ENCODE measurements around the gene HPSE2. TPM values are rescaled to one million over a fixed set of nuclear protein-coding genes. Genes with fewer than 3 reads are reported as not detected.

Gene HPSE2
- polyA plus RNA-seq, 1 of the 3 experiments (the other 2 are of a cell fraction): not detected

DNA sequence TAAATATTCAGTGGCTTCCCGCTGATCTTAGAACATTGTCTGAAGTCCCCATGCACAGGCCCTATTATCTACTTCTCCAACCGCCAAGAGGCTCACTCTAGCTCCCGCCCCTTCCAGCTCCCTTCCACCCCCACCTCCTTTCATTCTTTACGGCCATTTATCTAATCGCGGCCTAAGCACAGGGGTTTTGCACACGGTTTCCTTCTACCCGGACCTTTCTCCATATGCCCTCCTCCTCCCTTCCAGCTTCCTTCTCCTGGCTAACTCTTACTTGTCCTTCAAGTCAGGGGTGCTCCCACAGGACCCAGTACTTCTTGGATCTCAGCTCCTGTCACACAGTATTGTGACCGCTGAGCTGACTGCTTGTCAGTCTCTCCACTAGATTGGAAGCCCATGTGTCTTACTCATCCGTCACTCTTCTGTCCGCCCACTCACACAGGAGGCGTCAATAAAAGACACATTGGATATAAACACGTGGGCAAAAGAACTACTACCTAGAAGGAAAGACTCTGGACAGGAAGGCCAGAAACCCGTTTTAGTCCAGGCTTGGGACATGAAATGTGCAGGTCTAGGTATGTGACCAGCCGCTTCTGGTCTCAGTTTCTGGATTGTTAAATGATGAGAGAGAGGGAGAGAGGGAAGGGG lies 768.7 kb downstream of the HPSE2 start (continued):
- TF ChIP-seq, protein P1, sequence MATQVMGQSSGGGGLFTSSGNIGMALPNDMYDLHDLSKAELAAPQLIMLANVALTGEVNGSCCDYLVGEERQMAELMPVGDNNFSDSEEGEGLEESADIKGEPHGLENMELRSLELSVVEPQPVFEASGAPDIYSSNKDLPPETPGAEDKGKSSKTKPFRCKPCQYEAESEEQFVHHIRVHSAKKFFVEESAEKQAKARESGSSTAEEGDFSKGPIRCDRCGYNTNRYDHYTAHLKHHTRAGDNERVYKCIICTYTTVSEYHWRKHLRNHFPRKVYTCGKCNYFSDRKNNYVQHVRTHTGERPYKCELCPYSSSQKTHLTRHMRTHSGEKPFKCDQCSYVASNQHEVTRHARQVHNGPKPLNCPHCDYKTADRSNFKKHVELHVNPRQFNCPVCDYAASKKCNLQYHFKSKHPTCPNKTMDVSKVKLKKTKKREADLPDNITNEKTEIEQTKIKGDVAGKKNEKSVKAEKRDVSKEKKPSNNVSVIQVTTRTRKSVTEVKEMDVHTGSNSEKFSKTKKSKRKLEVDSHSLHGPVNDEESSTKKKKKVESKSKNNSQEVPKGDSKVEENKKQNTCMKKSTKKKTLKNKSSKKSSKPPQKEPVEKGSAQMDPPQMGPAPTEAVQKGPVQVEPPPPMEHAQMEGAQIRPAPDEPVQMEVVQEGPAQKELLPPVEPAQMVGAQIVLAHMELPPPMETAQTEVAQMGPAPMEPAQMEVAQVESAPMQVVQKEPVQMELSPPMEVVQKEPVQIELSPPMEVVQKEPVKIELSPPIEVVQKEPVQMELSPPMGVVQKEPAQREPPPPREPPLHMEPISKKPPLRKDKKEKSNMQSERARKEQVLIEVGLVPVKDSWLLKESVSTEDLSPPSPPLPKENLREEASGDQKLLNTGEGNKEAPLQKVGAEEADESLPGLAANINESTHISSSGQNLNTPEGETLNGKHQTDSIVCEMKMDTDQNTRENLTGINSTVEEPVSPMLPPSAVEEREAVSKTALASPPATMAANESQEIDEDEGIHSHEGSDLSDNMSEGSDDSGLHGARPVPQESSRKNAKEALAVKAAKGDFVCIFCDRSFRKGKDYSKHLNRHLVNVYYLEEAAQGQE (IDR thresholded peaks at IDR 0.05; ENCODE audit: low read depth, low read length): no peak
- no peak for TF ChIP-seq NRF1 (IDR thresholded peaks at IDR 0.05; ENCODE audit: low read depth, low read length)
- TF ChIP-seq, protein P2, sequence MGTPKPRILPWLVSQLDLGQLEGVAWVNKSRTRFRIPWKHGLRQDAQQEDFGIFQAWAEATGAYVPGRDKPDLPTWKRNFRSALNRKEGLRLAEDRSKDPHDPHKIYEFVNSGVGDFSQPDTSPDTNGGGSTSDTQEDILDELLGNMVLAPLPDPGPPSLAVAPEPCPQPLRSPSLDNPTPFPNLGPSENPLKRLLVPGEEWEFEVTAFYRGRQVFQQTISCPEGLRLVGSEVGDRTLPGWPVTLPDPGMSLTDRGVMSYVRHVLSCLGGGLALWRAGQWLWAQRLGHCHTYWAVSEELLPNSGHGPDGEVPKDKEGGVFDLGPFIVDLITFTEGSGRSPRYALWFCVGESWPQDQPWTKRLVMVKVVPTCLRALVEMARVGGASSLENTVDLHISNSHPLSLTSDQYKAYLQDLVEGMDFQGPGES (IDR thresholded peaks at IDR 0.05; ENCODE audit: low read depth, low read length): no peak
- no peak for TF ChIP-seq RAD21 (IDR thresholded peaks at IDR 0.05; ENCODE audit: low read length)
- TF ChIP-seq TEAD4 (IDR thresholded peaks at IDR 0.05; ENCODE audit: borderline replicate concordance, insufficient read depth): no peak
- no peak for TF ChIP-seq SIN3A (IDR thresholded peaks at IDR 0.05; ENCODE audit: borderline replicate concordance, low read depth, low read length)
- no peak for TF ChIP-seq RXRA (IDR thresholded peaks at IDR 0.05; ENCODE audit: borderline replicate concordance, low read depth)
- TF ChIP-seq CHD2 (IDR thresholded peaks at IDR 0.05; ENCODE audit: low read length, partially characterized antibody): no peak
- TF ChIP-seq EP300 (IDR thresholded peaks at IDR 0.05; ENCODE audit: borderline replicate concordance in 1 of 2, low read depth in 1 of 2, low read length in 1 of 2): no peak
- no peak for TF ChIP-seq TCF12 (IDR thresholded peaks at IDR 0.05)
- no peak for TF ChIP-seq TAF1 (IDR thresholded peaks at IDR 0.05; ENCODE audit: borderline replicate concordance, low read depth, low read length)
- no peak for TF ChIP-seq FOXJ3 (CRISPR knock-in tag; IDR thresholded peaks at IDR 0.05)

DNA sequence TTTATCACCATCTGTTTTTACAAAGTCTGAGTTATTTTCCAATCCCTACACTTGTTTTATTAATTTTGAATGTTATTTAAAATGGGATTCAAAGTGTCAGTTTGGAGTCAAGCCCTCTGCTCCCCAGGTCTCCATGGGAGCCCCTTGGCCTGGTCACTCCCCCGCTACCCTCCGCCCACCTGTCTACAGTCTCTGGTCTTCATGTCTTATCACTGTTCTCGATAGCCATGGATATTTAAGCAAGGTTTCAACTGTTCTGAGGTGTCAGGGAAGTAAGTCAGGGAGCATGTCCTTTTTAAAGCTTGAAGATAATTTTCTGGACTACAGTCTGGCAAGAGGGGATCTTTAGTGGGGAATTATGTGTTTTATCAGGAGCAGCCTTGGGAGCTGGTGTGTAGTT lies 769.8 kb downstream of the HPSE2 start:
- H3K9me3 ChIP-seq: no peaks in the 10 kb centered on the region
- ChIA-PET CTCF (interaction anchor here (0.5 to 5.2 kb wide), 6 partner anchors 8 to 783 kb away, joined by 3 to 42 read pairs (median 4); no protein-coding TSS in a partner anchor), POLR2A (no interaction called here)
- H3K36me3 ChIP-seq (replicated peaks in 1 of 2; ENCODE audit: control insufficient read depth in 1 of 2, insufficient read depth in 2 of 2, low read length in 1 of 2): no peaks in the 10 kb centered on the region
- peaks cover 0 to 4% of the 10 kb centered on the region in 2 experiments; a peak in 2 of 4 replicates for H3K4me1 ChIP-seq (ENCODE audit: control insufficient read depth in 1 of 2, insufficient read depth in 2 of 2, low read depth in 1 of 2, low read length in 1 of 2)
- H3F3A ChIP-seq (replicated peaks; ENCODE audit: insufficient read depth): no peaks in the 10 kb centered on the region
- 88% methylated on average over 3 of the region's 3 CpGs for WGBS (ENCODE audit: low lambda C conversion rate)
- no peak for DNase-seq
- no peak overlapping the region for H3K9ac ChIP-seq
- no peaks in the 10 kb centered on the region for H4K20me1 ChIP-seq (ENCODE audit: insufficient read depth)
- peaks cover 10% of the 10 kb centered on the region; the same call in 1 of the 2 replicates for H3K27me3 ChIP-seq (ENCODE audit: insufficient read depth)
- no peaks in the 10 kb centered on the region for H3K79me2 ChIP-seq (ENCODE audit: insufficient read depth)
- no peak overlapping the region for H3K27ac ChIP-seq (ENCODE audit: low read depth in 2 of 2, low read length in 1 of 2)
- no peak overlapping the region for H3K4me3 ChIP-seq (ENCODE audit: low read depth in 2 of 2, low read length in 1 of 2)
- H3K4me2 ChIP-seq: no peak overlapping the region
- no peak overlapping the region for H2AFZ ChIP-seq (ENCODE audit: low read depth)
- H3K9me2 ChIP-seq: no peaks in the 10 kb centered on the region
- TF ChIP-seq, protein P3, sequence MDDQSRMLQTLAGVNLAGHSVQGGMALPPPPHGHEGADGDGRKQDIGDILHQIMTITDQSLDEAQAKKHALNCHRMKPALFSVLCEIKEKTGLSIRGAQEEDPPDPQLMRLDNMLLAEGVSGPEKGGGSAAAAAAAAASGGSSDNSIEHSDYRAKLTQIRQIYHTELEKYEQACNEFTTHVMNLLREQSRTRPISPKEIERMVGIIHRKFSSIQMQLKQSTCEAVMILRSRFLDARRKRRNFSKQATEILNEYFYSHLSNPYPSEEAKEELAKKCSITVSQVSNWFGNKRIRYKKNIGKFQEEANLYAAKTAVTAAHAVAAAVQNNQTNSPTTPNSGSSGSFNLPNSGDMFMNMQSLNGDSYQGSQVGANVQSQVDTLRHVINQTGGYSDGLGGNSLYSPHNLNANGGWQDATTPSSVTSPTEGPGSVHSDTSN (IDR thresholded peaks at IDR 0.05): no peak
- TF ChIP-seq NFIC (IDR thresholded peaks at IDR 0.05; ENCODE audit: borderline replicate concordance) (no peak), RCOR1 (IDR thresholded peaks at IDR 0.05; ENCODE audit: low read length) (no peak)
- TF ChIP-seq, protein P1 (IDR thresholded peaks at IDR 0.05; ENCODE audit: low read depth, low read length): no peak
- TF ChIP-seq, protein P4, sequence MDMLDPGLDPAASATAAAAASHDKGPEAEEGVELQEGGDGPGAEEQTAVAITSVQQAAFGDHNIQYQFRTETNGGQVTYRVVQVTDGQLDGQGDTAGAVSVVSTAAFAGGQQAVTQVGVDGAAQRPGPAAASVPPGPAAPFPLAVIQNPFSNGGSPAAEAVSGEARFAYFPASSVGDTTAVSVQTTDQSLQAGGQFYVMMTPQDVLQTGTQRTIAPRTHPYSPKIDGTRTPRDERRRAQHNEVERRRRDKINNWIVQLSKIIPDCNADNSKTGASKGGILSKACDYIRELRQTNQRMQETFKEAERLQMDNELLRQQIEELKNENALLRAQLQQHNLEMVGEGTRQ (IDR thresholded peaks at IDR 0.05; ENCODE audit: borderline replicate concordance, low read depth, low read length): no peak
- TF ChIP-seq, protein P5, sequence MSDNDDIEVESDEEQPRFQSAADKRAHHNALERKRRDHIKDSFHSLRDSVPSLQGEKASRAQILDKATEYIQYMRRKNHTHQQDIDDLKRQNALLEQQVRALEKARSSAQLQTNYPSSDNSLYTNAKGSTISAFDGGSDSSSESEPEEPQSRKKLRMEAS (IDR thresholded peaks at IDR 0.05; ENCODE audit: low read depth): no peak

Data from SK-N-SH (cell line).